CD4-positive, alpha-beta T cell treated with Interleukin-10 for 1 hour (primary cell): ENCODE data around the gene BRD7.

Source experiments
- DNase-seq: peaks from one replicate; pipeline ENCODE4 v3.0.0-alpha.2; 2020

Gene BRD7

DNA sequence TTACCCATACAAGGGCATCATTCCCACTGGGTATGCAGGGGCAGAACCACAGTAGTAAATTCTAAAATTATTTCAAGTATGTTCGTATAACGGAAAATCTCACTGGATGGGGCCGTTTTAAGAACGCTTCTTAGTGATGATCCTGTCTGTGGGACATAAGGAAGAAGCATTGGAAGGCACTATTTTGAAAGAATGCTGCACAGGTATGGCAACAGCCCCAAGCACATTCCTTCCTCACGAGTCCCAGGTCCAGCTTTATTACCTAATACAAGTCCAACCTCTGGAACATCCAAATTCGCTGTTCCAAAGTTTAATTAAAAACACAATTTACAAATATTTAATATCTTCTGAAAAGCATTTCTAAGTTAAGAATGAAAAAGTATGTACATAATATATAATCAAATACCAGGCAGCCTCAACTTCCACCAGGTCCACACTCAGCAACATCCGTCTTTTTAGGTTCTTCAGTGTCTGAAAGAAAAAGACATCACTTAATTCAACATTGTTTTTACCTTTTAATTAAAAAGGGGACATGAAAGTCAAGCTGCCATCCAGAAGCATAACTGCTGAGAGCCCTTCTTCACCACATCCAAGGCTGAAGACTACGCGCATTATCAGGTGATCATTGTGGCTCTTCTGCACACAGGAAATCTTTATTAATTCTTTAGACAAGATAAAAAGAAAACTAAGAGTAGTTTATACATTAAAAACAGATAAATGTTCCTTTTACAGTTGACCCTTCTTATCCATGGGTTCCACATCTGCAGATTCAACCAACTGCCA lies 49.8 kb downstream of the BRD7 start:
- DNase-seq = peak; percentile 12

DNA sequence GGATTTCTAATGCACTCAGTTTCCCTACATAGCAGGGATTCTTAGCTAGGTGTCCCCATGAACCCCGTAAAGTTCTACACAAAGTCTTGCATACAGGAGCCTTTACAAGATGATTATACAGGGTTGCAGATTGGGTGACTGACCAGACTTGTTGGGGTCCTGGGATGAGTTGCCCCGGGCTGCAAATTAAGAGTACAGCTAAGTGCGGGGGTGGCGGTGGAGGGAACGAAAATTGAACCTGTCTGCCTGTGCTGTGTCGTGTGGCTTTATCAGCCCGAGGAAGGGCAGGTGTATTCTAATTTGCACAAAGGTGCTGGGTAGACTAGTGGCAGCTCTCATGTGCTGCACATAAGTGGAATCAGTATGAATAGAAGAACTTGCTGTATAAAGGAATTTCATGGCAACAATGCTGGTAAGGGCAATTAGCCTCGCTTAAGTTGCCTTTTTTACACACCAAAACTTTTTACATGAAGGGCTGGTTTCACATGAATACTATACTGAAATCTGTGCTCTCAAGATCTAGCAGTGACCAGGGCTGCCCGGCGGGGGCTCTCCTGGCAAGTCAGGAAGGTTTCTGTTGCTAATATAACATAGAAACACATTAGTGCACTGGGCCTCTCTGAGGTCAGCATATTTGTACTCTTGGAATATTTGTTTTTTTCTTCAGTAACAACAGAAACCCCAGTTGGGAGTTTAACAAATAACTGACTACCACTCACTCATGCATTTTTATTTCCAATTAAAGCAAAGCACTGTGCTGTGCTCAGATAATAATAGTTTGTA lies 51.7 kb downstream of the BRD7 start:
- no peak for DNase-seq

DNA sequence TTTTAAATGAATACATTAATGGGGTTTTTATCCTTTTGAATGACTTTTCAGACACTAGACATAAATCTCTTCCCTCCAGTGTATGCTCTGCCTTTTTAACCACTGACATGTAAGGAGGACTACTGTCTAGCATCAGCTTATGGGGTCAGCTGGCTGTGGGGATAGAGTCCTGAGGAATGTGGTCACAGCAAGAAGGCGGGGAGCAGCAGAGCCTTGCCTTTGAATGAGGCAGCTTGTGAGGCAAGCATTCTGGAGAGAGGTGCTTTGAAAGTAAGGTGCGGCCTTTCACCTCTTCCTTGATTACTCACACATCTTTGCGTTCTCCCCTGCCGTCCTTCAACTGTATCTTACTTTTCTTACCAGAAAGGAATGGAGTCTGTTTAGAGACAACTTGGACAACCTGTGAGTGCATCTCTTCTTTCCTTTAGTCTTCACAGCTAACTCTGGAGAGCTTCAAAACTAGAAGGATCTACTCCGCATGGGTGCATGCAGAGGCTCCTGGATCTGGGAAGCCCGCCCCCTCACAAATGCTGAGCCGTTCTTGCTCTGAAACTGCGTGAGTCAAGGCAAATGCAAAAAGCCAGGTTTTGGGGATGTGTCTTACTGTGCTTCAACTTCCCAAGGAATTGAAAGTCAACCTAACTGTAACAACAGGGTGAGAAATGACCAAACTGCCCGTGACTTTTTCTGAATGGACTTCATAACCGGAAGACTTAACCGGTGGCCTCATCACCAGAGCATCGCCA lies 52.5 kb downstream of the BRD7 start:
- no peak for DNase-seq

DNA sequence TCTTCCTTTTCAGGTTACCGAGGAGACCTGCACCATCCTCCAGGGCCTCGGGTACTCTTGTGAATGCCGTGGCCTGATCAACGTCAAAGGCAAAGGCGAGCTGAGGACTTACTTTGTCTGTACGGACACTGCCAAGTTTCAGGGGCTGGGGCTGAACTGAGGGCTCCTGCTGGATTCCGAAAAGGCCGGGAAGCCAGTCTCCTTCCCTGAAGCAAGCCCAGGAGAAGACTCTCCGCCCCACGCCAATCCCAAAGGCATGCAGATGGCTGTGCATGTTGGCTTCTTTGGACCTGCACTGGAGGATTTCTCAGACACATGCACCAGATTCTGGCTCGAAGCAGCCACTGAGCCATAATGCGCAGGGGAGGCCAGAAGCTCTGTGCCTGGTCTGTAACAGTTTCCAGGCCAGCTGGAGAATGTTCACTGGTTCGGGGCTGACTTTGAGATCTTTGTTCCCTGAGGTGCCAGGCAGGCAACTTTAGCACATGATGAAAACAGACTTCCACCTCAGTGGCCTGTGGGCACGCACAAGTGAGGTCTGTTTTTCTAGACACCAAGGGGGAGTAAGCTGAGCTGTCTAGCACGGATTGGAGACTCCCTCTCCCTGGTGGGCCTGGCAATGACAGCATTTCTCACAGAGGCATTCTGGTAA lies 53.3 kb downstream of the BRD7 start:
- DNase-seq = no peak

DNA sequence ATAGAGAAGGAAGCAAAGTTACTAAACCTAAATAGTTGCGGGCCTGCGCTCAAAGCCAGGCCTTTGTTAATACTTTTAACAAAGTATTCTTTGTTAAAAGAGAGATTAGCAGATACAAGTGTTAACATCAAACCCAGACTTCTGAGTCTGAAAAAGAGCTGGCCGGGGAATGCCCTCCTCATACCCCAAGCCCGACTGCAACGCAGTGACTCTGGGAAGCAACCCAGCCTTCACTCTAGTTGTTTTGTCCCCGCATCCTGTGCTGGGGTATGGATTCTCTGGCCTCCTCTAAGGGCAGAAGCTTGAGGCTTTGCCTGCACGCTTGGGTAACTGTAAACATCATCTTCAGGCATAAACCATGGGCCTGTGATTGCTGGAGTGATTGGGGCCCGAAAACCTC lies 54.1 kb downstream of the BRD7 start:
- no peak for DNase-seq

DNA sequence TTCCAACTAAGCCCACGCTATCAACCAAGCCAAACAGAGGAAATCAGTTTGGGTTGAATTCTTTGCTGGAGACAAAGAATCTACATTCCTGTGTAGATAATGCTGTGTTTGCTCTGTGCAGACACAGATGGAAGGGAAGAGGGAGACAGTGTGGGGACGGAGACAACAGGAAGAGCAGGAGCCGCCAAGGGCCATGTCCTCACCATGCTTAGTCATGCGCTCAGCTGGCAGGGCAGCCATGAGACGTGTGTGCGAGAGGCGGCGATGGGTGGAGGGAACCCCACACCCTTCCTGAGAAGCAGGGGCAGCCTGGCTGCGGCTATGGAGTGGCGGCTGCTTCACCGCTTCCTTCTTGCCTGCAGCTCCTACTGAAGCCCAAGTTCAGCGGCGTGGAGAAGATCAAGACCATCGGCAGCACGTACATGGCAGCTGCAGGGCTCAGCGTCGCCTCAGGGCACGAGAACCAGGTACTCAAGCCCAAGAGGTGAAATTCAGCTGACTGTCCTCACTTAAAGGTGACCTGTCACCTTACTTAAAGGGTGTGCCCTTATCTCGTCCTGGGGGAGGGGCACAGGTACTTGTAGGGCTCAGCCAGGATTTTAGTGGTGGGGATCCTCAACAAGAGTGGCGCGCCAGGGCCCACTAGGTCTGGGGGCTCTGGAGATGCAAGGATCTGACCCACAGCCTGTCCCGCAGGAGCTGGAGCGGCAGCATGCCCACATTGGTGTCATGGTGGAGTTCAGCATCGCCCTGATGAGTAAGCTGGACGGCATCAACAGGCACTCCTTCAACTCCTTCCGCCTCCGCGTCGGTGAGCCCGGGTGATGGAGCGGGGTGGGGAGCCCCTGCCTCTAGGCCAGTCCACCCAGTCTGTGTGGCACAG lies 55.0 kb downstream of the BRD7 start:
- DNase-seq = peak; percentile 33

DNA sequence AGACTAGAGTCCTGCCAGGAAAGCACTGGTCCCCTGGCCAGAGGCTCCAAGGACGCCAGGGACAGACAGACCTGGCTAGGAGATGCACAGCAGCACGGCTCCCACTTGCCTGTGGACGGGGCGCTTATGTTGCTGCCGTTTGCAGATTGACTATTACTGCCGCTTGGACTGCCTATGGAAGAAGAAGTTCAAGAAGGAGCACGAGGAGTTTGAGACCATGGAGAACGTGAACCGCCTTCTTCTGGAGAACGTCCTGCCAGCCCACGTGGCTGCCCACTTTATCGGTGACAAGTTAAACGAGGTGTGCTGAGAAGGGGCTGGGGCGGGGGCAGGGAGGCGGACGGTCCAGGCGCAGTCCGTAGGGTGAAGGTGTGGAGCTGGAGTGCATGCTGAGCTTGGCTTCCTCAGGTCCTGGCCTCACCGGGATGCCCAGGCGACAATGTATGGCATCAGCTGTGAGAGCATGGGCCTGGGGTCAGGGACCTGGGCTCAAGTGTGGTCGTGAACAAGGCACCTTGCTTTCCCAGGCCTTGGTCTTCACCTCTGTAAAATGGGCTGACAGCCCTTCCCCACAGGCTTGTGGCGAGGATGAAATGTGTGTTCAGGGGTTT lies 56.8 kb downstream of the BRD7 start:
- no peak for DNase-seq

DNA sequence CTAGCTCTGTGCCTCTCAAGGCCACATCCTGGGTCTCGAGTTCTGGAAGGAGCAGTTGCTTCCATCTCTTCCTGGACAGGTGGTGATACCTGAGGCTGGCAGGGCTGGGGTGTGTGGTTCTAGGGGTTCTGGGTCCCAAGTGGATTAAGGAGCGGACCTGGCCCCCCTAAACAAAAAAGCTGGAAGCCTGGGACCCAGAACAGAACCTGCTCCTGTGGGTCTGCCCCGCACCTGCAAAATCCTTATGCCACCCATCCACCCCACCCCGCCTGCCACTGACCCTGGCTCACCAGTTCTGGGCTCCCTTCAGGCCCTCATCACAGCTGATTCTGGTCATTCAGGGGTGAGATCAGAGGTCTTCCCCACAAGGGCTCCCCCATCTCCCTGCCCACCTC lies 57.7 kb downstream of the BRD7 start:
- DNase-seq = no peak

DNA sequence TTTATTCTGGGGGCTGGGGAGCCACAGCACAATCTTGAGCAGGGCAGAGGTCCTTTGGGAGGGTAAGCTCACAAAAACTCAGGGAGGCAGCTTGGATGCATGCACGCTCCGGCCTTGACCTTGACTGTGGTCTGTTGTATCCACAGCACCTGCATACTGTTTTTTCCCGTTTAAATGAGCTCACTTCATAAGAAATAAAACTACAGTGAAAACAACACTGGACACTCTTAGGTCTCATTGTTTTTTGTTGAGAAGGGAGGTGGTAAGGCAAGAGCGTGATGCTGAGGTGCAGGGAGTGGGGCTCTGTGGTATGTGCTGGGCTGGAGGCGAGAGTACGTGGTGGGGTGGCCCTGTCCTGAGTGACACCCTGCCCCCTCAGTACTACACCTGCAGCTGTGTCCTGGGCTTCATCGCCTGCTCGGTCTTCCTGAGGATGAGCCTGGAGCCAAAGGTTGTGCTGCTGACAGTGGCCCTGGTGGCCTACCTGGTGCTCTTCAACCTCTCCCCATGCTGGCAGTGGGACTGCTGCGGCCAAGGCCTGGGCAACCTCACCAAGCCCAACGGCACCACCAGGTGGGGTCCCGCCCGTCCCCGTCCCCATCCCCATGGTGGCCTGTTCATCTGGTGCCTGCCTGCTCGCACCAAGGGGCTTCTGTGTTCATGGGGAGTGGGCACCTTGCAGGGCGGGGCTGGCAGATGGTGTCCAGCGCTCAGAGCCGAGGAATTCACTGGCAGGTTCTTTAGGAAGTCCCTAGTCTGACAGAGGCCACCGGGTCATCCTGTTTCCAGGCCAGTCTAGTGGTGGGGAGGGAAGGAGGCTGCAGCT lies 58.3 kb downstream of the BRD7 start:
- DNase-seq = no peak

DNA sequence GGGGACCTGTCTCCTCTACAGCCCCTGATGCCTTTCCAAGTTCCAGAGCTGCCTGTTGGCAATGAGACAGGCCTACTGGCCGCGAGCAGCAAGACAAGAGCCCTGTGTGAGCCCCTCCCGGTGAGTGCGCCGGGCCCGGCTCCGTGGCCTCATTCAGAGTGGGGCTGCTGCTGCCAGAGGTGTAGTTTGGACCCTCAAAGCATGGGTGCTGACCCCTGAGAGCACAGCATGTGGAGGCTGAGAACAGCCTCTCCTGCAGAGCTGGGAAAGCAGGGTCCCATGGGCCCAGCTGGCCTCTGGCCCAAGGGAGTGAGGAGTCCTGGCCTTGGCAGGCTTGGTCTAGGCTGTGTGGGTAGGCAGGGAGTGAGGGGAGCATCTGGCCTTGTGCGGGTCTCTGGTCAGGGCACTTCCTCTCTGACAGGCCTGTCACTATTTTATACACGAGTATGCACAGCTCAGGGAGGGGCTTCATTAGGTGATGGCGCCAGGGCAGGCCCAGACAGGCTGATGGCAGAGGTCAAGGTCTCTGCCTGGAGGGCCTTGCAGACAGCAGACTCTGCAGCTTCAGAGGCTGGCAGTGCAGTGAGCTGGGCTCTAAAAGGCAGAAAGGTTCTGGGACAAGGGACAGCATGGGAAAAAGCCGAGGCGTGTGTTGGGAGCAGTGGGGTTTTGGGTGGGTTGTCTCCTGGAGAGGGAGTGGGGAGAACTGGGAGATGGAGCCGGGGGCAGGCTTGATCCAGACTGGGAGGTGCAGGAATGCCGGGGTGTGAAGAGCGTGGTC lies 59.1 kb downstream of the BRD7 start:
- DNase-seq = no peak

DNA sequence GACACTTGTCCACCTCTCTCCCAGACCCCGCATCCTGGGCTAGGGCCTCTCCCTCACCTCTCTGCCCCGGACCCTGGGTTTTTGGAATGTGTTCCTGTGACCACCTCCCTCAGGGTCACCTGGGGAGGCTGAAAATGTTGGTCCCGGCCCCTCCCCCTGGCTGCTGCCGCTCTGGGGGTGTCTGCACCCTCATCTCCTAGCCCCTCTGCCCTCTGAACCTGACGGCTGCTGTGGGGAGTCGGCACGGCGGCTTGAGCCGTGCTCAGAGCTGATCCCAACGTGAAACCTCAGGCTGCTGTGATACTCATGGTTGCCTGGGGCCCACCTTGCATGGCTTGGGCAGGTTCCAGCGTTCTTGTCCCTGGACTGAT lies 59.6 kb downstream of the BRD7 start:
- no peak for DNase-seq

DNA sequence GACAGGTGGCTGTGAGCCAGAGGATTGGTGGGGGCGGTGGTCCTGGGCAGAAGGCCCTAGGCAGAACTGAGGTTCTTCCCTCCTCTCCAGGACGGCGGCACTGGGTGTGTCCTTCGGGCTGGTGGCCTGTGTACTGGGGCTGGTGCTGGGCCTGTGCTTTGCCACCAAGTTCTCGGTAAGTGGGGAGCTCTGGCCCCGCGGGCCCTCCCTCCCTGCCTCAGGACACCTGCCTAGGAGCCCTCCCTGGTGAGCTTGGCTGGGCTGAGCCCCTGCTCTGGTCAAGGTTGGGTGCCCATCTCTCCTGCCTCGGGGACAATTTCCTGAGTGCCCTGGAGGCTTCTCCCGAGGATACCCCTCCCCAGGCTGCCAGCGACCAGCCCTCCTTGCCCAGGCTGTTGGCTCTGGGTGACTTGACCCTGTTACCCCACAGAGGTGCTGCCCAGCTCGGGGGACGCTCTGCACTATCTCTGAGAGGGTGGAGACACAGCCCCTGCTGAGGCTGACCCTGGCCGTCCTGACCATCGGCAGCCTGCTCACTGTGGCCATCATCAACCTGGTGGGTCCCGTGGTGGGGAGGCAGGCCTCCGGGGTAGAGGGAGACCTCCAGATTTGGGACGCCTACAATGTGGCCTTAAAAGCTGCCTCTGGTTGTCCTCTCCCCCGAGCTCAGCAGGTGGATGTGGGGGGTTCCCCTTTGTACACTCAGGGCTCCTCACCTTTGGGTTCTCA lies 60.4 kb downstream of the BRD7 start:
- no peak for DNase-seq

DNA sequence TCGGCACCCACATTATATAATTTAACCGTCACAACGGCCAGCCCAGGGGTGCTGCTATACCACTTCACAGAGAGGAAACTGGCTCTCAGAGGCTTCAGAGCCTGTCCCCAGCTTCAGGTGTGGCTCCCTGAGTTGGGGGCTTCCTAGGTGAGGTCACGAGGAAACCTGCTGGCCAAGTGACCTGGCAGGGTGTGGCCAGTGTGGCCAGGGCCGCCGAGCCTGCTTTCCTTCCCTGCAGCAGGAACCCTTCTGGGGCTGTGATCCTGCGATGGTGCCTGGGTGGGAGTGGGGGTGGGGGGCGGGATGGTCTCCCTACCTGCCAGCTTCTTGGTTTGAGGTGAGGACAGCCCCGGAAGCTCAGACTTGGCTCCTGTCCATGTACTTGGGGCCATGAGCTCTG lies 62.5 kb downstream of the BRD7 start:
- no peak for DNase-seq

DNA sequence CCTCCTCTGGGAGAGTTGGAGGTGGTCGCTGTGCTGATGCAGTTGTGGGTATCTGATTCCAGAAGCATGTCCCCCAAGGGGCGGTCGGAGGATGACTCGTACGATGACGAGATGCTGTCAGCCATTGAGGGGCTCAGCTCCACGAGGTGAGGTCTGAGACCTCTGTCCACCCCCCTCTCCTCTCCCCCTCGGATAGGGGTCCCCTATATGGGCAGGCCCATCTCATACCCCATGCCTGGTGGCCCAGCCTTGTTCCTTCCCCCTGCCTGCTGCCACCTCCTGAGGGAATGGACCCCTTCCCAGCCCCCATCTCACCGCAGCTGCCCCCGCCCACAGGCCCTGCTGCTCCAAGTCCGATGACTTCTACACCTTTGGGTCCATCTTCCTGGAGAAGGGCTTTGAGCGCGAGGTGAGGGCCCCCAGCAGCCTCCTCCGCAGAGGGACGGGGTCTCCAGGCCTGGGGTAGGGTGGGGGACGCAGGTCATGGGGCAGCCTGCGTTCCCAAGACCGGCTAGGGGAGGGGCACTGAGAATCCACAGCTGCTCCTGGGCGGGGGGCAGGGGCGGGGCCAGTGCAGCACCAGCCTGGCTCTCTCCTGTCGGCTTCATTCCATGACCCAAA lies 63.2 kb downstream of the BRD7 start:
- DNase-seq = no peak

DNA sequence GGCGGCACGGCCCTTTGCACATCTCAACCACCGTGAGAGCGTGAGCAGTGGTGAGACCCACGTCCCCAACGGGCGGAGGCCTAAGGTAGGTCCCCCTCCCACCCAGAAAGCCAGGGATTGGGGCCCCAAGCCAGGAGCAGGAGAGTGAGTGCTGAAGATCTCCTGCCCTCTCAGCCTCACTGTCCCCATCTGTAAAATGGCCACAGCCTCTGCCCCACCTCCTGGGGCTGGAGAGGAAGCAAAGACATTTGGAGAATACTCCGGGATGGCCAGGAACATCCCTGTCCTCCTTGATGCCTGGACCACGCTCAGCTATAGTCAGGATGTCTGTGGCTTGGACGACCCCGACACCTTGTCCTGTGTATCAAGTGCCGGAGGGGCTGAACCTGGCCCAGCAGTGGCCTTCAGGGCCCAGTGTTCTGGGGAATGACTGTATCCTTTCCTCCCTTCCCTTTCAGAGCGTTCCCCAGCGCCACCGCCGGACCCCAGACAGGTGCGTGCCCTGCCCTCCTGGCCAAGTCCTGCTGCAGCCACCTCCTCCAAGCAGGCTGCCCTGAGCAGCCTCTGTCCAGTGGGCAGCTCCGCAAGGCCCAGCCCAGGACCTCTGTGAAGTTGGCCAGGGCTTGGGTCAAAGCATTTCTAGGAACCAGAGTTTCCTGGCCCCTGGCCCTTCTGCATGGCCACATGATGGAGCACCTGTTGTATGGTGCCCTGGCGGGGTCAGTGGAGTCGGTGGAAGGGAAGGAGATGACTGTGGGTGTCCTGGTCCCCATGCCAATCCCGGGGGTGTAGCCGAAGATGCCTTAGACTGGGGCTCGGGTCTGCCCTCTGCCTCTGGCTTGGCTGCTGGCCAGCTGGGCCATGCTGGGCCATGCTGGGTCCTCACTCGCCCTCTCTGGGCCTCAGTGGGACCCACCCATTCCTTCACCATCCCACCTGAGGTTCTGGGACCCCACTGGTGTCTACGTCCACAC lies 64.0 kb downstream of the BRD7 start:
- DNase-seq = no peak

DNA sequence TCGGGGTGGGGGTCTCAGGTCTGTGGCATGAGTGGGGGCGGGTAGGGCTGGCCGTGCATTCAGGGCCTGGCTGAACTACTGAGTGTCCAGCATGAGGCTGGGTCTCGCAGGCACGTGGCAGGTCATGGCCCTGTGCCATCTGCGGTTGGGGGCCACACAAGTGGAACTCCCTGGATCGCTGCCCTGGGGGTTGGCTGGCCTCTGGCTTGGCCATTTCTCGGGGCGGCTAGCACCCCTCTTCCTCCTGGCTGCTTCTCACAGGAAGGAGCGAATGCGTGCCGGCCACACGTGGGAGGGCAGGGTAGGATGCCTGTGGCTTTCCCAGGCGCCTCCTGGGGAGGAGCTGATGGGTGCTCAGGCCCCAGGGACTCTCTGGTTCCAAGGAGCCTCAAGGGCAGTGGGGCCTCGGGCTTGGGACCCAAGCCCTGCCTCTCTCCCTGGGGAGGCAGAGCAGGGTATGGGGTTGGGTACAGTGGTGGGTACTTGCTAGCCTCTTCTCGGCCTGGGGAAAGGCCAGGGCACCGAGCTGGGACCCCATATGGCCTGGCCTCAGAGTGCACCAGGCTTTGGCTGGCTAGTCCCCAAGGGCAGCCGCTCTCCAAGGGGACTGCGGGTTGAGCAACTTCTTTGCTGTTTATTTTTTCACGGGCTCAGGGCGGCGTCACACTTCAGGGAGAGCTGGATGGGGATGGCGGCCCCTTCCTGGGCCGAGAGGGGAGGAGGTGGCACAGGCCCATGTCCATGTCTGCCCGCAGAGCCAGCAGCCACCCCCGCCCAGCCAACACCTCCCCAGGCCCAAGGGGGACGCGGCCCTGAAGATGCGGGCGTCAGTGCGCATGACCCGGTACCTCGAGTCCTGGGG lies 65.0 kb downstream of the BRD7 start:
- DNase-seq = no peak
